Measurements from ENCODE around the gene PHYH. TPM values are rescaled to one million over a fixed set of nuclear protein-coding genes. Genes with fewer than 3 reads are reported as not detected.
"Not testable (repeated sequence)": the region's sequence is repeated elsewhere in the genome, so short reads cannot be mapped to it uniquely, and the experiment has no call there.

PHYH gene
- total RNA-seq, 1 experiment from 2014 or later, result 11.1 TPM

- H3K27ac ChIP-seq, result no peak overlapping the region
- DNase-seq (ENCODE audit: low read depth in 1 of 2, low spot score in 2 of 2), result no peak
- H3K27me3 ChIP-seq (replicated peaks), result no peaks in the 10 kb centered on the region
- H3K4me3 ChIP-seq, result no peak overlapping the region
- no peaks in the 10 kb centered on the region for H3K9me3 ChIP-seq (replicated peaks)
- H3K36me3 ChIP-seq, result peaks cover 80% of the 10 kb centered on the region
- no peaks in the 10 kb centered on the region for H3K4me1 ChIP-seq (replicated peaks)
Measured at GRCh38 chr10:13334556-13334955, 34.7 kb upstream of the PHYH start.

- Histone ChIP-seq H3K9me3 (replicated peaks) (no peaks in the 10 kb centered on the region), H3K27me3 (replicated peaks) (no peaks in the 10 kb centered on the region), H3K4me3 (no peak overlapping the region), H3K27ac (no peak overlapping the region), H3K36me3 (peaks cover 86% of the 10 kb centered on the region), H3K4me1 (replicated peaks) (no peaks in the 10 kb centered on the region)
- no peak for DNase-seq (ENCODE audit: low read depth in 1 of 2, low spot score in 2 of 2)
Measured at GRCh38 chr10:13331646-13332045, 31.8 kb upstream of the PHYH start.

- not testable (repeated sequence) for H3K27ac ChIP-seq; H3K4me3 ChIP-seq; H3K4me1 ChIP-seq (replicated peaks); DNase-seq (ENCODE audit: low read depth in 1 of 2, low spot score in 2 of 2); H3K27me3 ChIP-seq (replicated peaks); H3K9me3 ChIP-seq (replicated peaks)
- H3K36me3 ChIP-seq, result peaks cover 85% of the 10 kb centered on the region
Measured at GRCh38 chr10:13330980-13331379, 31.1 kb upstream of the PHYH start.

GRCh38 chr10:13329565-13329964 is 29.7 kb upstream of the PHYH start:
- no peak for DNase-seq (ENCODE audit: low read depth in 1 of 2, low spot score in 2 of 2)
- no peaks in the 10 kb centered on the region for H3K4me1 ChIP-seq (replicated peaks)
- no peak overlapping the region for H3K27ac ChIP-seq

GRCh38 chr10:13328613-13329012 is 28.7 kb upstream of the PHYH start:
- no peaks in the 10 kb centered on the region for H3K27me3 ChIP-seq (replicated peaks)
- H3K27ac ChIP-seq, result no peak overlapping the region
- H3K4me3 ChIP-seq, result no peak overlapping the region
- no peaks in the 10 kb centered on the region for H3K4me1 ChIP-seq (replicated peaks)
- DNase-seq (ENCODE audit: low read depth in 1 of 2, low spot score in 2 of 2), result no peak
- H3K36me3 ChIP-seq, result peaks cover 87% of the 10 kb centered on the region
- H3K9me3 ChIP-seq (replicated peaks), result no peaks in the 10 kb centered on the region

More at GRCh38 chr10:13329565-13329964, 29.7 kb upstream of the PHYH start:
- H3K36me3 ChIP-seq, result peaks cover 86% of the 10 kb centered on the region
- H3K4me3 ChIP-seq, result no peak overlapping the region
- no peaks in the 10 kb centered on the region for H3K9me3 ChIP-seq (replicated peaks)
- H3K27me3 ChIP-seq (replicated peaks), result no peaks in the 10 kb centered on the region

GRCh38 chr10:13328126-13328525 is 28.3 kb upstream of the PHYH start:
- H3K9me3 ChIP-seq (replicated peaks), result no peaks in the 10 kb centered on the region
- H3K27me3 ChIP-seq (replicated peaks), result no peaks in the 10 kb centered on the region
- no peak overlapping the region for H3K4me3 ChIP-seq
- no peaks in the 10 kb centered on the region for H3K4me1 ChIP-seq (replicated peaks)
- peaks cover 87% of the 10 kb centered on the region for H3K36me3 ChIP-seq
- no peak for DNase-seq (ENCODE audit: low read depth in 1 of 2, low spot score in 2 of 2)
- no peak overlapping the region for H3K27ac ChIP-seq

- Histone ChIP-seq H3K4me1 (replicated peaks) (no peaks in the 10 kb centered on the region), H3K4me3 (no peak overlapping the region), H3K27me3 (replicated peaks) (no peaks in the 10 kb centered on the region), H3K36me3 (peaks cover 90% of the 10 kb centered on the region), H3K9me3 (replicated peaks) (no peaks in the 10 kb centered on the region), H3K27ac (no peak overlapping the region)
- DNase-seq (ENCODE audit: low read depth in 1 of 2, low spot score in 2 of 2), result no peak
Measured at GRCh38 chr10:13327534-13327933, 27.7 kb upstream of the PHYH start.

- Histone ChIP-seq H3K36me3 (peaks cover 76% of the 10 kb centered on the region), H3K4me3 (no peak overlapping the region), H3K9me3 (replicated peaks) (no peaks in the 10 kb centered on the region), H3K4me1 (replicated peaks) (no peaks in the 10 kb centered on the region), H3K27me3 (replicated peaks) (no peaks in the 10 kb centered on the region), H3K27ac (no peak overlapping the region)
- no peak for DNase-seq (ENCODE audit: low read depth in 1 of 2, low spot score in 2 of 2)
Measured at GRCh38 chr10:13322615-13323148, 22.8 kb upstream of the PHYH start.

- no peaks in the 10 kb centered on the region for H3K4me1 ChIP-seq (replicated peaks)
- H3K9me3 ChIP-seq (replicated peaks), result no peaks in the 10 kb centered on the region
- H3K36me3 ChIP-seq, result peaks cover 67% of the 10 kb centered on the region
- no peak overlapping the region for H3K27ac ChIP-seq
- no peak for DNase-seq (ENCODE audit: low read depth in 1 of 2, low spot score in 2 of 2)
- H3K27me3 ChIP-seq (replicated peaks), result no peaks in the 10 kb centered on the region
- no peak overlapping the region for H3K4me3 ChIP-seq
Measured at GRCh38 chr10:13321576-13321975, 21.7 kb upstream of the PHYH start.

- Histone ChIP-seq H3K27ac (no peak overlapping the region), H3K9me3 (replicated peaks) (no peaks in the 10 kb centered on the region), H3K27me3 (replicated peaks) (no peaks in the 10 kb centered on the region), H3K36me3 (peaks cover 47% of the 10 kb centered on the region), H3K4me3 (no peak overlapping the region), H3K4me1 (replicated peaks) (no peaks in the 10 kb centered on the region)
- DNase-seq (ENCODE audit: low read depth in 1 of 2, low spot score in 2 of 2), result no peak
Measured at GRCh38 chr10:13319166-13319565, 19.3 kb upstream of the PHYH start.

GRCh38 chr10:13317474-13317873 is 17.6 kb upstream of the PHYH start:
- no peak overlapping the region for H3K27ac ChIP-seq
- H3K9me3 ChIP-seq (replicated peaks), result no peaks in the 10 kb centered on the region
- peaks cover 33% of the 10 kb centered on the region for H3K36me3 ChIP-seq
- no peaks in the 10 kb centered on the region for H3K27me3 ChIP-seq (replicated peaks)
- no peak overlapping the region for H3K4me3 ChIP-seq
- DNase-seq (ENCODE audit: low read depth in 1 of 2, low spot score in 2 of 2), result no peak
- H3K4me1 ChIP-seq (replicated peaks), result no peaks in the 10 kb centered on the region

GRCh38 chr10:13316635-13317311 is 16.9 kb upstream of the PHYH start:
- Histone ChIP-seq H3K36me3 (peaks cover 28% of the 10 kb centered on the region), H3K4me1 (replicated peaks) (no peaks in the 10 kb centered on the region), H3K9me3 (replicated peaks) (no peaks in the 10 kb centered on the region), H3K27me3 (replicated peaks) (no peaks in the 10 kb centered on the region), H3K4me3 (no peak overlapping the region), H3K27ac (no peak overlapping the region)
- DNase-seq (ENCODE audit: low read depth in 1 of 2, low spot score in 2 of 2), result no peak

- Histone ChIP-seq H3K9me3 (replicated peaks) (no peaks in the 10 kb centered on the region), H3K27ac (no peak overlapping the region), H3K4me1 (replicated peaks) (no peaks in the 10 kb centered on the region), H3K36me3 (peaks cover 14% of the 10 kb centered on the region), H3K27me3 (replicated peaks) (no peaks in the 10 kb centered on the region), H3K4me3 (no peak overlapping the region)
- no peak for DNase-seq (ENCODE audit: low read depth in 1 of 2, low spot score in 2 of 2)
Measured at GRCh38 chr10:13315361-13315760, 15.5 kb upstream of the PHYH start.

- no peak for DNase-seq (ENCODE audit: low read depth in 1 of 2, low spot score in 2 of 2)
- H3K36me3 ChIP-seq, result no peaks in the 10 kb centered on the region
- no peaks in the 10 kb centered on the region for H3K27me3 ChIP-seq (replicated peaks)
- H3K4me1 ChIP-seq (replicated peaks), result no peaks in the 10 kb centered on the region
- H3K9me3 ChIP-seq (replicated peaks), result no peaks in the 10 kb centered on the region
- no peak overlapping the region for H3K4me3 ChIP-seq
- H3K27ac ChIP-seq, result no peak overlapping the region
Measured at GRCh38 chr10:13311177-13311575, 11.3 kb upstream of the PHYH start.
